GM21367 (cell line): Measurements from ENCODE around the gene ADAM12.

Experiments used
- ATAC-seq: cut with Tn5 transposase; IDR thresholded peaks from one replicate; pipeline ENCODE4 v1.9.1; 2021; ENCODE audit not compliant: unreplicated experiment

Gene ADAM12

GRCh38 chr10:126127481-126128029 lies 260.7 kb downstream of the ADAM12 start:
- no peak for ATAC-seq

GRCh38 chr10:126126866-126127265 lies 261.4 kb downstream of the ADAM12 start:
- ATAC-seq = no peak

GRCh38 chr10:126126023-126126422 lies 262.3 kb downstream of the ADAM12 start:
- no peak for ATAC-seq

GRCh38 chr10:126124668-126125349 lies 263.5 kb downstream of the ADAM12 start:
- ATAC-seq = no peak

- ATAC-seq = no peak
Measured at GRCh38 chr10:126124046-126124445, 264.2 kb downstream of the ADAM12 start.

- no peak for ATAC-seq
Measured at GRCh38 chr10:126123466-126123865, 264.8 kb downstream of the ADAM12 start.

- no peak for ATAC-seq
Measured at GRCh38 chr10:126122881-126123280, 265.4 kb downstream of the ADAM12 start.

- no peak for ATAC-seq
Measured at GRCh38 chr10:126119599-126119998, 268.7 kb downstream of the ADAM12 start.

- ATAC-seq = no peak
Measured at GRCh38 chr10:126118476-126118875, 269.8 kb downstream of the ADAM12 start.

- no peak for ATAC-seq
Measured at GRCh38 chr10:126117196-126117595, 271.1 kb downstream of the ADAM12 start.

- no peak for ATAC-seq
Measured at GRCh38 chr10:126115886-126116285, 272.4 kb downstream of the ADAM12 start.

GRCh38 chr10:126114884-126115555 lies 273.3 kb downstream of the ADAM12 start:
- no peak for ATAC-seq

- ATAC-seq = no peak
Measured at GRCh38 chr10:126111516-126111915, 276.8 kb downstream of the ADAM12 start.

- ATAC-seq = no peak
Measured at GRCh38 chr10:126110489-126111180, 277.6 kb downstream of the ADAM12 start.

GRCh38 chr10:126109893-126110292 lies 278.4 kb downstream of the ADAM12 start:
- no peak for ATAC-seq

GRCh38 chr10:126108693-126109092 lies 279.6 kb downstream of the ADAM12 start:
- ATAC-seq = no peak

GRCh38 chr10:126104767-126105166 lies 283.5 kb downstream of the ADAM12 start:
- no peak for ATAC-seq

- no peak for ATAC-seq
Measured at GRCh38 chr10:126102636-126103035, 285.6 kb downstream of the ADAM12 start.

- peak; percentile 97 for ATAC-seq
Measured at GRCh38 chr10:126101736-126102135, 286.5 kb downstream of the ADAM12 start.

- no peak for ATAC-seq
Measured at GRCh38 chr10:126101325-126101724, 287.0 kb downstream of the ADAM12 start.

- no peak for ATAC-seq
Measured at GRCh38 chr10:126099366-126099765, 288.9 kb downstream of the ADAM12 start.

- no peak for ATAC-seq
Measured at GRCh38 chr10:126098226-126098581, 290.1 kb downstream of the ADAM12 start.
